ENCODE measurements around the gene MED15. TPM values are rescaled to one million over a fixed set of nuclear protein-coding genes. Genes with fewer than 3 reads are reported as not detected.

The MED15 gene
- total and polyA plus RNA-seq, 2 of the 4 experiments (the other 2 are of a cell fraction), result 19.0 to 68.8 TPM

DNA sequence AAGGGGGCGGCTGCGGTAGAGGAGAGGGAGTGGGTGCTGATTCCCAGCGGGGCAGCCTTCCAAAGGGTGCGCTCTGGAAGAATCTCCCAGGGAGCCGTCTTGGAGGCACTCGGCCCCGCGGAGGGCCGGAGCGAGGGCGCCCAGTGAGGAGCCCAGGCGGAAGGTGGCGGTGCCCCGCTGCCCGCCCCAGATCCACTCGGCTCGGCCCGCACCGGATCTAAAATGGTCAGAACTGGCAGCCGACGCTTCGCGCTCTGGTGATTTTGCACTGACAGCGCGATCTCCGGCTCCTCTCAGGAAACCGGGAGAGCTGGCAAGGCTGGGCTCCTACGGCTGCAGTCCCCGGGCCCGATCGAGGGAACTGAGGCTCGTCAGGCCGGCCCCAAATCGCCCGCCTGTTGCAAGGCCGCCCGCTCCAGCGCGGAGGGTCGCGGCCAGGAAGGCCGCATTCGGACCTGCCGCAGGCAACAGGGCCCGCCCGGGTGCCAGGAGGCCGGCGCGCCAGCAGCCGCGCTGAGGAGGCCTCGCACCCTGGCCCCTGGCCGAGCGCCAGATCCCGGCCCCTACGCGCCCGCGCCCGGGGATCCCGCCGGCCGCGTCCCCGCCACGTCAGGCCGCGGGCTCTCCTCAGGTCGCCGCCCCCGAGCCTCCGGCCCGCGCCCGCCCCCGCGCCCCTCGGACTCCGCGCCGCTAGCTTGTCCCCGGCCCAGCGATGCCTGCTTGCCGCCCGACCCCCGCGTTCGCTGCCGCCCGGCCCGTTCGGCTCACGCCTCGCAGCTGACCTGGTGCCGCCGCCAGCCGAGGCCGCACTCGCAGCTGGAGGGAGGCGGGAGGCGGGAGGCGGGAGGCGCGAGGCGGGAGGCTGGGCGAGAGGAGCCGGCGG lies 12.2 kb upstream of the MED15 start, which contains the start of gene KLHL22:
TSS of gene KLHL22 (minus strand) at position 818 of the 883 bp plus-strand sequence. CDS start 6,584 bp downstream, outside the sequence.
- H2AK9ac ChIP-seq (replicated peaks; ENCODE audit: low read depth, low read length, poor library complexity), result peak within 1 kb of the TSS; percentile 98
- peaks cover 14% of the 10 kb centered on the region for H3K9me1 ChIP-seq (ENCODE audit: insufficient read depth, low read length)
- ATAC-seq (ENCODE audit: low read depth) (peak; percentile 46), DNase-seq (peak; percentile 26)
- H3K79me1 ChIP-seq (ENCODE audit: low read depth in 1 of 2, low read length in 2 of 2), result peaks cover 34 to 62% of the 10 kb centered on the region in 2 experiments
- H4K91ac ChIP-seq (ENCODE audit: insufficient read depth, low read depth, low read length), result peak within 1 kb of the TSS; percentile 86
- H2BK15ac ChIP-seq (ENCODE audit: low read depth, low read length), result peak within 1 kb of the TSS; percentile 71
- peak within 1 kb of the TSS; percentile 99 for H3K14ac ChIP-seq (replicated peaks; ENCODE audit: low read depth, low read length)
- intact Hi-C loops (cut with micrococcal nuclease), result loop anchor here (5.0 kb wide), 1 partner anchor 38 kb away; no protein-coding TSS in a partner anchor
- H2BK20ac ChIP-seq (ENCODE audit: low read depth, low read length), result peak within 1 kb of the TSS; percentile 11; the same call in 1 of the 2 replicates
- BruUV-seq (replicated peaks), result no TSS peak
- H3K9ac ChIP-seq (ENCODE audit: low read depth, low read length), result peak within 1 kb of the TSS; percentile 88
- TF ChIP-seq RAD21 (IDR thresholded peaks at IDR 0.05; ENCODE audit: low read length) (no peak), MAZ (IDR thresholded peaks at IDR 0.05; ENCODE audit: borderline replicate concordance, low read depth, low read length) (no peak), NFE2L2 (IDR thresholded peaks at IDR 0.05; ENCODE audit: low read depth, low read length) (no peak), RCOR1 (IDR thresholded peaks at IDR 0.05; ENCODE audit: insufficient replicate concordance, low read length) (no peak), CHD1 (IDR thresholded peaks at IDR 0.05; ENCODE audit: low read depth, low read length) (no peak), MAFK (IDR thresholded peaks at IDR 0.05; ENCODE audit: low read depth, low read length) (no peak), USF2 (IDR thresholded peaks at IDR 0.05; ENCODE audit: low read depth, low read length) (no peak), BHLHE40 (IDR thresholded peaks at IDR 0.05; ENCODE audit: low read depth, low read length) (no peak), FOS (IDR thresholded peaks at IDR 0.05; ENCODE audit: low read depth, low read length) (no peak)
- TF ChIP-seq, protein P1, sequence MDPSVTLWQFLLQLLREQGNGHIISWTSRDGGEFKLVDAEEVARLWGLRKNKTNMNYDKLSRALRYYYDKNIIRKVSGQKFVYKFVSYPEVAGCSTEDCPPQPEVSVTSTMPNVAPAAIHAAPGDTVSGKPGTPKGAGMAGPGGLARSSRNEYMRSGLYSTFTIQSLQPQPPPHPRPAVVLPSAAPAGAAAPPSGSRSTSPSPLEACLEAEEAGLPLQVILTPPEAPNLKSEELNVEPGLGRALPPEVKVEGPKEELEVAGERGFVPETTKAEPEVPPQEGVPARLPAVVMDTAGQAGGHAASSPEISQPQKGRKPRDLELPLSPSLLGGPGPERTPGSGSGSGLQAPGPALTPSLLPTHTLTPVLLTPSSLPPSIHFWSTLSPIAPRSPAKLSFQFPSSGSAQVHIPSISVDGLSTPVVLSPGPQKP (IDR thresholded peaks at IDR 0.05; ENCODE audit: borderline replicate concordance, low read depth, low read length), result no peak
- no peaks in the 10 kb centered on the region for H3K36me3 ChIP-seq (ENCODE audit: control insufficient read depth, insufficient read depth, low read length)
- peak within 1 kb of the TSS; percentile 85 for H3K4me3 ChIP-seq (ENCODE audit: insufficient read depth, low read depth, low read length)
- H3K56ac ChIP-seq (ENCODE audit: extremely low read depth, insufficient read depth, low read length), result peak within 1 kb of the TSS; percentile 88
- peaks cover 3% of the 10 kb centered on the region for H3K4me1 ChIP-seq (ENCODE audit: control insufficient read depth, insufficient read depth, low read length)
- peak within 1 kb of the TSS; percentile 76 for H2BK120ac ChIP-seq (ENCODE audit: low read depth, low read length)
- H3K9me3 ChIP-seq (ENCODE audit: control insufficient read depth, insufficient read depth, low read length), result no peaks in the 10 kb centered on the region
- H3K18ac ChIP-seq (ENCODE audit: low read depth, low read length), result peak within 1 kb of the TSS; percentile 62
- H4K5ac ChIP-seq (ENCODE audit: low read depth, low read length), result peak within 1 kb of the TSS; percentile 79
- peaks cover 42% of the 10 kb centered on the region for H4K20me1 ChIP-seq (ENCODE audit: insufficient read depth, low read length)
- H4K8ac ChIP-seq (ENCODE audit: low read depth in 2 of 2, low read length in 2 of 2), result peak within 1 kb of the TSS; percentile 76 to 85
- dilution Hi-C loops (cut with HindIII; ENCODE audit: low sequenced_read_pairs, unreplicated experiment), result no loop called here
- H3K4me2 ChIP-seq (ENCODE audit: low read depth, low read length), result peak within 1 kb of the TSS; percentile 100
- H3K4ac ChIP-seq (ENCODE audit: low read depth, low read length), result peak within 1 kb of the TSS; percentile 90
- in situ Hi-C loops (cut with MboI; ENCODE audit: low sequenced_read_pairs), result no loop called here
- peak within 1 kb of the TSS; percentile 92 for H2AK5ac ChIP-seq (ENCODE audit: low read depth, low read length)
- ChIA-PET POLR2A (ENCODE audit: unreplicated experiment) (interaction anchor here (0.7 to 0.8 kb wide), 2 partner anchors 12 to 77 kb away, joined by 3 to 5 read pairs; no protein-coding TSS in a partner anchor), CTCF (no interaction called here)
- H3K27ac ChIP-seq (ENCODE audit: insufficient read depth, low read length), result peak within 1 kb of the TSS; percentile 95
- 1% methylated on average over 20 of the region's 108 CpGs; no CpG with 5 or more reads in 1 of the 2 experiments for WGBS, 2 experiments (ENCODE audit: extremely low coverage in 2 of 2, insufficient read length in 1 of 2)
- H3K23ac ChIP-seq (ENCODE audit: low read depth, low read length), result peak within 1 kb of the TSS; percentile 99
- no peaks in the 10 kb centered on the region for H3K27me3 ChIP-seq (ENCODE audit: control insufficient read depth, insufficient read depth, low read length)
- peak within 1 kb of the TSS; percentile 96 for H2AFZ ChIP-seq (replicated peaks; ENCODE audit: low read length, poor library complexity)
- peak within 1 kb of the TSS; percentile 95 for H2BK5ac ChIP-seq (ENCODE audit: low read depth, low read length, poor library complexity, severe bottlenecking)

Measured in IMR-90 (cell line).